Posterior vena cava (tissue), 2 donors: Measurements from ENCODE around the gene TAP1. TPM values are rescaled to one million over a fixed set of nuclear protein-coding genes. Genes with fewer than 3 reads are reported as not detected.
A peak's percentile ranks its signal among the peaks of the same experiment; 100 is the strongest.

Experiments used
- DNase-seq: peaks from one replicate; pipeline ENCODE4 v3.0.0-alpha.2; 2020; ENCODE audit warnings: low spot score
- intact Hi-C, 2 donors: fragments of 100-400 bp; cut with DNase I; formaldehyde crosslinking; loops; one replicate each; pipeline versions ENCODE4 v1.14.1 to v1.14.2; 2022 to 2023
- total RNA-seq, 2 donors: library from RNA; stranded (reverse); fragmentation: NEBNext Ultra II Directional; extraction: Animal tissue kit (Norgen Biotek cat#: 25700); gene quantifications; one replicate each; pipeline ENCODE4 v1.2.1, GENCODE V29; 2021
- donor health status: DM: yes; HTN: yes; CAD: no.
- donor health status: DM: yes; HTN: yes; CAD: no.

Gene TAP1
- total RNA-seq, 2 donors from 2014 or later, result 30.2 to 47.3 TPM

DNA sequence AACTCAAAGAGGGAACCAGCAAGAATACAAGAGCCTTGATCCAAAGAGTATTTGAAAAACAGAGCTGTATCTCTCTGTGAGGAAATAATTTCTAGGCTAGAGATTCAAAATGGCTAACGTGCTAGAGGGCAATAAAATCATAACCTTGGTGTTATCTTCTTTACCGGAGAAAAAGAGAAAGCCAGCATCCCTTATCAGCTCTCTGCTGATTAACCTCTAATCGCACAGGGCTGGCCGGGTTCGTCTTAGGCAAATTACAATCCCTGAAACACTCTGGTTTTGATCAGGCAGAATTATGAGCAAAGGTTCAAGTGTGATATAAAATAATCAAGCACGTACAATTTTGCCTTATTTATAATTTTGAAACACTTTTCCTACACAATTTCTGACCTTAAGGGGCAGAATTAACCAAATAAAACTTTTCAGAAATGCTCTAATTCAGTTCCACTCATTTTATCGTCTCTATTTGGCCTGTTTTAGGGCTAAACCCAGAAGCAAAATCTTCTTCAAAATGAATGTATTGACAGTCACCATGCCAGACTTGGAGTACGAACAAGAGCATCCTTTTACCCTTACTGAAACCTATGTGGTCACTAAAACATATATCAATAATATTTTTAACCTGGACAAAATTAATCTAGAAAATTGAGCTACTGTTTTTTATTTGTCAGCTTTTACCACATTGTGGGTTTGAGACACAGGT, 14.2 kb upstream of the TAP1 start:
- intact Hi-C loops, result no loop called here
- no peak for DNase-seq

DNA sequence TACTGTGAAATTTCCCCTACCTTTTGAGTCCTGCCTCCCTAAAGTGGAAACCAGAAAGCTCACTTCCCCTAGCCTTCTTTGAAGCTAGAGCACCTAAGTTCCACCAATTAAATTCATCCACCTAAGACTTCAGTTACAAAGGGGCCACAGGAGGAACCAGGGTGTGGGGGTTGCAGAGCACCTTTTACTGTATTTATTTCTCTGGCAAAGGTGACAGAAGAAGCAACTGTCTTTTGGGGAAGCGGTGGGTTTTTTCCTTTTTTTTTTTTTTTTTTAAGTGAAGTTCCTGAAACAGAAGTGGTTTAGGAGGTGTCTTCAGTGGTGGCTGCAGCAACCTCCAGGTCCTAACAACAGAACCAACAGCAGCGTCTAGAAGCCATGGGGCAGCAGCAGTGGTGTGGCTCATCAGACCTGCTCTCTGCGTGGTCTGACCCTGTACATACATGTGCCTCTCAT, 13.5 kb upstream of the TAP1 start:
- no peak for DNase-seq
- intact Hi-C loops, result no loop called here

DNA sequence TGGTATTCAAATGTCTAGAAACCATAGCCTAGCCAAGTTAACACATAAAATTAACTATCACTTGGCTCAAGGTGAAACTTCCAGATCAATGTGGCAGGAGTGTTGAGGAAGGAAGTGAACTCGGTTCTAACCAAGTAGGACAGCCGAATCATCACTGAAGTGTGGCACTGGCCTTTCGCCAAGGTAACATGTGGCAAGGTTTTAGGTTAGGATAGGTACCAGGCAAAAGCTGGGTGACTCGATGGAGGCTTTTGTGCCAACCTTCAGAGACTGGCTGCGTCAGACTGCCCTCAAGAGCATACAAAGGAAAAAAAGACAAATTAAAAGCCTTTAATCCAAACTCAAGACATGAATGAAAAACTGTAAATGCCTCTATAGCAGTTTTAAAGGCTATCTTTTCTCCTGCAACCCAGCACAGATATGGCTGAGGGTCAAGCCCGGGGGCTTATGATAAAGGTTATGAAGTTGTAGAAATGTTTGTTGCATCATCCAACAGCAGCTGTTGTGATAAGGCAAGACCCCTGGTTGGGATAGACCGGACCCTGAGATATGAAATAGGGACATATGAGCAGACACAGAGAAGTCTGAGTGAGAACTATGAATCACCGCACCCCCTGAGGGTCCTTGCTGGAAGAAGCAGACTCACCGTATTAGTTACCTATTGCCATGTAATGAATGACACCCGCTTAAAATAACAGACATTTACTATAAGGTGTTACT, 12.4 kb upstream of the TAP1 start:
- no peak for DNase-seq
- intact Hi-C loops, result no loop called here

DNA sequence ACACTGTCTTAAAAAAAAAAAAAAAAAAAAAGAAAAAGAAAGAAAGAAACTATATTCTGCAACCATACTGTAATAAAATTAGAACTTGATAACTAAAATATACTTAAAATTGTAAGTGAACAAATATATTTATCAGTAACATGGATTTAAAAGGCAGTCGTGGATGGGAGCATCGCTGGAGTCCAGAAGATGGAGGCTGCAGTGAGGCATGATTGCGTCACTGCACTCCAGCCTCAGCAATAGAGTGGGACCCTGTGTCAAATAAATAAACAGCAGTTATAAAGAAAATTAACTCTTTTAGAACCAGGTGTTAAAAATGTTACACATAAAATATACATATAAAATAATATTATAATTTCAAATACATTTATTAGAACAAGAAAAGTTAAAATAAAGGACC, 9.2 kb upstream of the TAP1 start:
- no peak for DNase-seq
- intact Hi-C loops, result no loop called here

DNA sequence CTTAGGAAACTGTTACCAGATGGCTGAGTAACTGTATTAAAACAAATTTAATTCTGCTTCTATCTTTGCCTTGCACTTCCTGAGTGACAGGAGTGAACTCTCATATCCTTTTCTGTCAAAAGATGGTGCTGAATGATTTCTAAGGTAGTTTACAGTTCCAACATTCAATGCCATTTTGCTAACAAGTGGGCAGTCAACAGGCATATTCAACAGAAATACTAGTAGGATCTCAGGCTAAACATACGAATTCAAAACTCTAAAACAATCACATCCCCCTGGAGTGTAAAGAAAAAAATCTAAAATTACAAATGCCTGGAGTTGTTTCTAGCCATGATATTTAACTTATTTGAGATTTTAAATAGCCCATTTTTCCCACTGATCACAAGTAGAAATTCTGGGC, 7.2 kb upstream of the TAP1 start:
- intact Hi-C loops, result no loop called here
- DNase-seq, result no peak

DNA sequence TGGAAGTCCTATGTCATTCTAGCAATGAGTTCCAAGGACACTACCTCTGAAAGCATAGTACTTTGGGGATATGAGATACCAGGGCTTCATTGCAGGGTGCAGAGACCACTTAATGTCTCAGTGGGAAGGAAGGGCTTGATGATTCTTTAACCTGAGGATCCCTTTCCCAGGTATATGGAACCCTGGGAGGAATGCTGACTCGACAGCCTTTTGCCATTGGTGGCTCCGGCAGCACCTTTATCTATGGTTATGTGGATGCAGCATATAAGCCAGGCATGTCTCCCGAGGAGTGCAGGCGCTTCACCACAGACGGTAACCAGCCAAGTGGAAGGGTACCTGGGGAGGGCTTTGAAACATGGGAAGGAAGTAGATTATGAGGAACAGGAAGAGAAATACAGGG, 4.7 kb upstream of the TAP1 start:
- intact Hi-C loops, result no loop called here
- DNase-seq, result no peak

DNA sequence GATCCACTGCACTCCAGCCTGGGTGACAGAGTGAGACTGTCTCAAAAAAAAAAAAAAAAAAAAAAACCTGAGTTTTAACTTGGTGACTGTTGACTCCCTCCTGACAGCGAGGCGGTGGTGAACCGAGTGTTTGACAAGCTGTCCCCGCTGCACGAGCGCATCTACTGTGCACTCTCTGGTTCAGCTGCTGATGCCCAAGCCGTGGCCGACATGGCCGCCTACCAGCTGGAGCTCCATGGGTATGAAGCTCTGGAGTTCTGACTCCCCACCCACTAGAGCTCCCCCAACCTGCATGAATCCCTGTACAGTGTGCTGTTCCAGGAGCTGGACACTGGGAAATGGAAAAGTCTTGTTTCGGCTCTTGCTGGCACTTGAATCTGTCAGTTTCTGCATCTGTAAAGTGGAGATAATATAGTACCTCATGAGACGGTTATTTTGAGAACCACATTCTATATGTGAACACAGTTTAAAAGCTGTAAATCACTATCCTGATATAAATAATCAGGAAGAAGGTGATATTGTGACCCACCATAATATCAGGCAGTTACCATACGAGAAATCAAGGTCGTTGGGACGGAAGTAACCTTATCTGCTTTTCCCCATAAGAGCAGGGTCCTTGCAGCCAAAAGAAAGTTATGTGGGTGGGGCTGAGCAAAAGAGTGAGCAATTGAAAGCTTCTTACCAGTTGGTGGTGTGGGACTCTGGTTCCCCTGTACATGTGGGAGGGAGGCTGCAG, 3.8 kb upstream of the TAP1 start:
- peak; percentile 67 for DNase-seq
- intact Hi-C loops, result no loop called here

DNA sequence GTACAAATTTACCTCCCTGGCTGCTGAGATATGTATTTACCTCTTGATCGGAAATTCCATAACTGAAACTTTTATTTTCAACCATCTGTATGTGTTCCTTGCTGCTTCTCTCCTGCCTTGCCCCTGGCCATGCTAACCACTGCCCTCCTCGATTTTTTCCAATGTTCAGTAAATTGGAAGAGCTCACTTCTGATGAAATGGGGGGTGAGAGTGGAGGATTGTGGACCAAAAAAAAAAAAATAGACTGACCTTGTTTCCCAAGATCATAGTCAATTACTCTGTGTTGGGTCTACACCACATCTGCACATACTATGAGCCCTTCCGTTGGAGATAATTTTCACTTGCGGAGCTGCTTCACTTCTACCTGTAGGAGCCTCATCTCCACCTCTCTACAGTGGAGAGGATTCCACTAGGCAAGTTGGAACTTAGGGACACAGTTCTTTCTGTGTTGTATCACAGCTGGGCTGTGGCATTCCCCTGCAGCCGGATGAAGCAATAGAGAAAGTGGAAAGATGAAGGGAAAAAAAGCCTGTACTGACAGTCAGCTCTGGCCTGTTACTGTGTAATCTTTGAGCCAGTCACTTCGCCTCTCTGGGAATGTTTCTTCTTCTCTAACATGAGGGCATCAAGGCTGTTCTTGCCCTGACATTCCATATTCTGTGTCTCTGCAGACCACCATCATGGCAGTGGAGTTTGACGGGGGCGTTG, 2.1 kb upstream of the TAP1 start:
- no peak for DNase-seq
- intact Hi-C loops, result no loop called here

DNA sequence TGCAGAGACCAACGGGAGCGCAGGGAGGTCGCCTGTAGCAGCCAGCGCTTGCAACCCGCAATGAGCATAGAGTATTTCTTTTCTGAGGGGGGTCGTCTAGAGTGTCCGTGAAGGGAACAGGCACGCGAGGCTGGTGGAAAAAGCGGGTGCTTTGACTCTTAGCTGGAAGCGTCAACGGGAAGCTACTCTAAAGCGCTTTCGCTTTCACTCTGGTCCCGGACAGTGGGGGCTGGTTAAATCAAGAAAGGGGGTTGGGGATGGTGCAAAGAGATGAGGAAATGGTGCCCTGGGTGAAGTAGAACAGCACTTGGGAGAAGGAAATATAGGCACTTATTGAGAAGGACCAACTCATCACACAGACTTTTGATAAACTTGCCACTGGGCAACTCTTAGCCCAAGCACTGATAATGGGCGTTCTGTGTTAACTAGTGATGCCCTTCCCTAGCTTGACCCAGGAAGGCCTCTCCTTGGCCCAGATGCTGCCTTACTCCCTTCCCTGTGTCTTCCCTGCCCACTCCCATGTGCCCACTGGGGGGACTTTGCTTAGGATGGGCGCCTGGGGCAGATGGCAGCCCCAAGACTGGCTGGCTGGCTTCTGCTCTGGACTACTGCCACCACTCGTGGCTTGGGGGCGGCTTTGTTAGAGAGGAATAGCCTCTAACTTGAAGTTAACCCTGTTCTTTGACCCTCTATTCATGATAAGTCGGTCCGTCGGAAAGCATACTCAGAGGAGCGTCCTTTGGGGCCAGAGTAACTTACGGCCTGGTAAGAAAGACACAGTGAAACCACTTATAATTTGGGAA, 1.1 kb upstream of the TAP1 start:
- intact Hi-C loops, result no loop called here
- no peak for DNase-seq

DNA sequence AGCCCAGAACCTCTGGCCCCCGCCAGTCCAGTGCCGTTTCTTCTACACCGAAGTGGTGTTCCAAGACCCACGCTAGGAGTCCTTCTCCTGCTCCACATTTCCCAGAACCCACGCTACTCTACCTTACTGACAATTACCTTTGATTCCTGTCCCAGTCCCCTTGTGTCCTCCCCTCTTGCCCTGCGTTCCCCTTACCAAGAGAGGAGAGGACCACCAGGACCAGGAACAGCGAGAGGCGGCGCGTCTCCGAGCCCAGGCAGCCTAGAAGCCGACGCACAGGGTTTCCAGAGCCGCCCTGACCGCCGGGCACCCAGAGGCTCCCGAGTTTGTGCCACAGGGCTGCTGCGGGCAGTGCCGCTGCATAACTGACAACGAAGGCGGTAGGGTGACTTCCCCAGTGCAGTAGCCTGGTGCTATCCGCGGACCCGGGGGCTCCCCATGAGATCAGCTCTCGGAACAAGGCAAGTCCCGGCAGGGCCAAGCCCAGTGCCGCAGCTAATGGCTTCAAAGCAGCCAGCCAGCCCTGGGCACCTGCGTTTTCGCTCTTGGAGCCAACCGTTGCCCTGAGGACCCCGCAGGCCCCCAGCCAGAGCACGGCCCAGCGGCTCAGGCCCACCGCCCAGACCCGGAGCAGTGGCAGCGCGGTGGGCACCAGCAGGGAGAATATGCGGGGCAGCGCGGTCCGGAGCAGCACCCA, 512 bp downstream of the TAP1 start:
- intact Hi-C loops, result no loop called here
- peak; percentile 84 for DNase-seq

DNA sequence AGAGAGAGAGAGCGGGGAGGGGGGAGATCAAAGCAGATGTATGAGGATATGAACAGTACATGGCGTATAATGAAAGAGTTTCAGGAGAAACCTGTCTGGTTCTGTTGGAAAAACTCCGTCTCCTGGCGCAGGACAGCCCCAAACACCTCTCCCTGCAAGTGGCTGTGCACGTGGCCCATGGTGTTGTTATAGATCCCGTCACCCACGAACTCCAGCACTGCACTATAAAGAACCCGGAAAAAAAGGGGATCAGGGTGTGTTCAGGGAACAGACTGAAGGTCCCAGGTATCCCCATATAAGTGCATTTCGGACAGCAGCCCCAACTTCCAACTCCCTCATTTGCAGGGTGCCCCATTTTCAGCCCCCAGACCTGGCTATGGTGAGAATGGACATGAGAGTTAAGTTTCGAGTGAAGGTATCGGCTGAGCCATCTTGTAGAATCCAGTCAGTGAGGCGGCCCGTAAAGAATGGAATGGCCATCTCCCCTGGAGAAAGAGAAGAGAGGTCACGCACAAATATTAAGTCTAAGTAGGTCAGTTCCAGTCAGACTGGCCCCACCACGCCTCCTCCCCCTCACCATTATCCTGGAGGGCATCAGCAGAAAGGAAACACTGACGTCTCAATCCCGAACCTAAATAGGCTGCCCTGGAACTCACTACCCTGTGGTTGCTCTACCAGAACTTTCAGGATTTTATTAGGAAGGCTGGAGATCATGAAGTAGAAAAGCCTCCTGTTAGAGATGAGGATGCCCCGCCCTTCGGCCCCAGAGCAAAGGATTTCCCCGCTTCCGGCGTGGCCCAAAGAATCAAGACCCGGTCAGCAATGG, 1.3 kb downstream of the TAP1 start:
- DNase-seq, result peak; percentile 85
- intact Hi-C loops, result no loop called here

DNA sequence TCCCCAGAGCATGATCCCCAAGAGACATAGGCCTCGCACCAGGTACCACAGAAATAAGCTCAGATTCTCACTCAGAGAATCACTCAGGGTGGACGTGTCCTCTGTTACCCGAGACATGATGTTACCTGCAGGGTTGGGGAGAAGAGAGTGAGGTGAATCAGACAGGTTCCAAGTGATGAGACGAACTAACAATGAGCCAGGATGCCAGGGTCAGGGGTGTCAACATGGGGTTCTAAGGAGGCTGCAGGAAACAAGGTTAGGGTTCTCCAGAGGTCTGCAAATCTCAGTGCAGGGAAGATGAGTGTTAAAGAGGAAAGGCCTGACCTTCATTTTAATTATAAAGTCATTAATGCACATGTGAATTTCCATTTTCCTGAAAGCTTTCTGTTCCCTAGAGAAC, 2.5 kb downstream of the TAP1 start:
- no peak for DNase-seq
- intact Hi-C loops, result no loop called here

DNA sequence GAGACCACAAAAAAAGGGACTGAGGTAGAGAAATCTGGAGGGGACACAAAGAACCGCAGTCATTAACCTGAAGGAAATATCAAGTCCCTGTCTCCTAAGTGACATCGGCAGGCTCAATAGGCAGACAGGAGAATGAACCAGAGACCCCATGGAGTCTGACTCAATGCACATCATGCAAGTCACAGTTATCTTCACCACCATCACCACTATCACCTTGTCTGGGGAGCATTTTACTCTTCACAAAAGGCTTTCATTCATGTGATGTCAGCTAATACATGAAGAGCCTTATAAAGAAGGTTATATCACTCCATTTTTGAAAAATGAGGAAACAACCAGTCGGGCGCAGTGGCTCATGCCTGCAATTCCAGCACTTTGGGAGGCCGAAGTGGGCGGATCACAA, 4.4 kb downstream of the TAP1 start:
- no peak for DNase-seq
- intact Hi-C loops, result no loop called here

DNA sequence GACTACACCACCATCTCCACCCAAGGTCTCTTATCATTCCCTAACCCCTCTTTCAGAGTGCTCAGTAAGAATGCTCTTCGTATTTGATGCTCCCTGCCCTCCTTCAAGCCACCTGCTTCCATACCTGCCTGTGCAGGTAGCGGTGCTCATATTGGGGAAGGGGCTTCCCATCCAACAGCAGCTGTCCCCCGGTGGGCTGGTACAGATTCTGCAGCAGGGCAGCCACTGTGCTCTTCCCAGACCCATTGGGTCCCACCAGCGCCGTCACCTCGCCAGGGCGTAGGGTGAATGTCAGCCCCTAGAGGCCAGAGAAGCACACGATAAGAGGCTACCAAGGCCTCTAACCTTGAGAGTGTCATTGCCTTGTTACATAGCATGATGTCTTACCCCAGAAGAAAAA, 5.7 kb downstream of the TAP1 start:
- intact Hi-C loops, result no loop called here
- DNase-seq, result peak; percentile 74

DNA sequence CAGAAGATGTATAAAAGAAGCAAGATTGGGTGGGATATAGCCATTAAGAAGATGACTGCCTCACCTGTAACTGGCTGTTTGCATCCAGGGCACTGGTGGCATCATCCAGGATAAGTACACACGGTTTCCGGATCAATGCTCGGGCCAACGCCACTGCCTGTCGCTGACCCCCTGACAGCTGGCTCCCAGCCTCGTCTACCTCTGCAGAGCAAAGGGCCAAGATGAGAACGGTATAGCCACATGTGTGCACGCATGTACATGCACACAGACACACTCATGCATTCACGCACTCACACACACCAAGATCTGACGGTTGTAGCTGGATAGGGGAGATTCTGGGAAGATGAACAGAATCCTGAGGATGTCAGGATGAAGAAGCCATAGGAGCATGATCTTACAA, 6.5 kb downstream of the TAP1 start:
- peak; percentile 62 for DNase-seq
- intact Hi-C loops, result no loop called here

DNA sequence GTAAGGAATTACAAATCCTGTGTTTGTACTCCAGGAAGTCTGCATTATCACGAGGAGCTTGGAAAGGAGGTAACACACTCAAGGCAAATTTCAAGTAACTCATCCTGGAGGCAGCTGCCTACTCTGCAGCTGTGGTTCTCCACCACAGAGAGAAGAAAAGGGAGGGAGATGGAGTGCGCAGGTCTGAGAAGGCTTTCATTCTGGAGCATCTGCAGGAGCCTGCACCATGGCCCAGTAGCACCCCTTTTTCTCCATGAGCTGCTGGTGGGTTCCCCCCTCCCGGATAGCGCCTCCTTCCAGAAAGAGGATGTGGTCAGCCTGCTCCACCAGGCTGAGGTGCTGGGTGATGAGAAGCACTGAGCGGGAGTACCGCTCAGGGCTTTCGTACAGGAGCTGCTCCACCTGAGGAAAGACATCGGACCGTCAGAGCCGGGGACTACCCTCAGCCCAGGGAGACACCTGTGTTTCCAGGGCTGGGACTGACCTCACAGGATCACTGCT, 8.1 kb downstream of the TAP1 start:
- intact Hi-C loops, result no loop called here
- peak; percentile 73 for DNase-seq

DNA sequence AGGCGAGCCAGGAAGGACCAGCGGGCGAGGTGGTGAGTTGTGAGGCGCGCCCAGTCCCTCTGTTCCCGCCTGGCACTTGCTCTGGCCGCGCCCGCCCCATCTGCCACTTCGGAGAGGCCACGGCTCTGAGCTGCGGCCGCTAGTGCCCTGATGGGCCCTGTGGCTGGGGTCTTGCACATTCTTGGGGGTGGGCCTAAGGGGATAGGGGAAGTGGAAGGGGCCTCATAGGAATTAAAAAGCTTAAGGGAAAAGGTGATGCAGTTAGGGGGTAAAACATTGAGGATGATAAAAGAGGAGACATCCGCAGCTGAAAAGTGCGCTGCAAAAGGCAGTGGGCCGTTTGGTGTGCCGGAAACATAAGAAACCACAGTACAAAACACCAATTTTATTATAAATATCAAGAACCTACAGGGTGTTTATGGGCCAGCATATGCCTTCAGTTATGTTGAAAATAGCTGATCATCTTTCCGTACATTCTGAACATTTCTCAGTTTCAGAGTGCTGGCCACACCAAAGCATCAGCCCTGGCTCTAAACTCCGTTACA, 8.6 kb downstream of the TAP1 start:
- intact Hi-C loops, result no loop called here
- no peak for DNase-seq
